SHP77 (cell line): ENCODE measurements around the gene MAPK4.
"Not testable (repeated sequence)": the region's sequence is repeated elsewhere in the genome, so short reads cannot be mapped to it uniquely, and the experiment has no call there.

Experiments used
- DNase-seq, 2 experiments: peaks; one replicate each; lab custom pipeline; 2025; lab: John Stamatoyannopoulos, UW

The MAPK4 gene

GRCh38 chr18:50687491-50687890, 127.6 kb downstream of the MAPK4 start:
- DNase-seq, result no peak

- no peak for DNase-seq
These were observed 129.7 kb downstream of the MAPK4 start for GRCh38 chr18:50689578-50689977.

- DNase-seq, result no peak
These were observed 134.3 kb downstream of the MAPK4 start for GRCh38 chr18:50694147-50694546.

- DNase-seq, result no peak
These were observed 135.7 kb downstream of the MAPK4 start for GRCh38 chr18:50695431-50696176.

- no peak for DNase-seq
These were observed 136.5 kb downstream of the MAPK4 start for GRCh38 chr18:50696436-50696835.

GRCh38 chr18:50696929-50697328, 137.0 kb downstream of the MAPK4 start:
- DNase-seq, result no peak

- no peak for DNase-seq
These were observed 137.6 kb downstream of the MAPK4 start for GRCh38 chr18:50697509-50697908.

GRCh38 chr18:50700245-50701165, 140.6 kb downstream of the MAPK4 start:
- DNase-seq, result no peak

- DNase-seq, result no peak
These were observed 144.6 kb downstream of the MAPK4 start for GRCh38 chr18:50704357-50704940.

- DNase-seq, result no peak
These were observed 146.3 kb downstream of the MAPK4 start for GRCh38 chr18:50706199-50706598.

GRCh38 chr18:50706651-50707050, 146.8 kb downstream of the MAPK4 start:
- DNase-seq, result no peak

- DNase-seq, result not testable (repeated sequence)
These were observed 147.4 kb downstream of the MAPK4 start for GRCh38 chr18:50707297-50707696.

GRCh38 chr18:50707855-50708469, 148.1 kb downstream of the MAPK4 start:
- DNase-seq, result no peak

- DNase-seq, result no peak
These were observed 149.3 kb downstream of the MAPK4 start for GRCh38 chr18:50709193-50709592.

- no peak for DNase-seq
These were observed 151.5 kb downstream of the MAPK4 start for GRCh38 chr18:50711386-50711785.

GRCh38 chr18:50715919-50716318, 156.0 kb downstream of the MAPK4 start:
- no peak for DNase-seq

GRCh38 chr18:50716902-50717301, 157.0 kb downstream of the MAPK4 start:
- DNase-seq, result no peak

GRCh38 chr18:50717563-50717962, 157.7 kb downstream of the MAPK4 start:
- no peak for DNase-seq

- DNase-seq, result no peak
These were observed 159.8 kb downstream of the MAPK4 start for GRCh38 chr18:50719471-50720324.

GRCh38 chr18:50720325-50720674, 160.4 kb downstream of the MAPK4 start:
- DNase-seq, result no peak

GRCh38 chr18:50721006-50721405, 161.1 kb downstream of the MAPK4 start:
- no peak for DNase-seq
